Type B pancreatic cell (in vitro differentiated cells): ENCODE results near the gene CDHR2. TPM values are rescaled to one million over a fixed set of nuclear protein-coding genes. Genes with fewer than 3 reads are reported as not detected.

Experiments
- DNase-seq: peaks from one replicate; pipeline ENCODE4 v3.0.0; 2021; ENCODE audit warnings: mixed read lengths; ENCODE audit not compliant: unreplicated experiment; ENCODE audit errors: extremely low spot score
- H3K27ac Mint-ChIP-seq: 2 replicates; pipeline ENCODE4 v1.8.0; 2021; ENCODE audit warnings: mild to moderate bottlenecking, mixed read lengths
- H3K27me3 Mint-ChIP-seq: 2 replicates; pipeline ENCODE4 v1.8.0; 2021; ENCODE audit warnings: mixed read lengths
- H3K36me3 Mint-ChIP-seq: 2 replicates; pipeline ENCODE4 v1.8.0; 2021; ENCODE audit warnings: mixed read lengths
- H3K4me1 Mint-ChIP-seq: one replicate; pipeline ENCODE4 v1.8.0; 2021; ENCODE audit warnings: mixed read lengths; ENCODE audit not compliant: unreplicated experiment
- H3K4me3 Mint-ChIP-seq: 2 replicates; pipeline ENCODE4 v1.8.0; 2021; ENCODE audit warnings: mild to moderate bottlenecking, mixed read lengths
- H3K9me3 Mint-ChIP-seq: 2 replicates; pipeline ENCODE4 v1.8.0; 2021; ENCODE audit warnings: mixed read lengths
- total RNA-seq: library from RNA; stranded (reverse); gene quantifications from 2 replicates; pipeline ENCODE4 v1.2.1, GENCODE V29; 2021; ENCODE audit warnings: low replicate concordance
- TF ChIP-seq, protein P1 (sequence below): fragments of 200-600 bp; sonication (generic); conservative IDR thresholded peaks from 2 replicates; pipeline ENCODE4 v1.5.0; 2021; ENCODE audit warnings: antibody characterized with exemption, mild to moderate bottlenecking

Gene CDHR2
- total RNA-seq, 1 donor from 2014 or later = 4.1 TPM

DNA sequence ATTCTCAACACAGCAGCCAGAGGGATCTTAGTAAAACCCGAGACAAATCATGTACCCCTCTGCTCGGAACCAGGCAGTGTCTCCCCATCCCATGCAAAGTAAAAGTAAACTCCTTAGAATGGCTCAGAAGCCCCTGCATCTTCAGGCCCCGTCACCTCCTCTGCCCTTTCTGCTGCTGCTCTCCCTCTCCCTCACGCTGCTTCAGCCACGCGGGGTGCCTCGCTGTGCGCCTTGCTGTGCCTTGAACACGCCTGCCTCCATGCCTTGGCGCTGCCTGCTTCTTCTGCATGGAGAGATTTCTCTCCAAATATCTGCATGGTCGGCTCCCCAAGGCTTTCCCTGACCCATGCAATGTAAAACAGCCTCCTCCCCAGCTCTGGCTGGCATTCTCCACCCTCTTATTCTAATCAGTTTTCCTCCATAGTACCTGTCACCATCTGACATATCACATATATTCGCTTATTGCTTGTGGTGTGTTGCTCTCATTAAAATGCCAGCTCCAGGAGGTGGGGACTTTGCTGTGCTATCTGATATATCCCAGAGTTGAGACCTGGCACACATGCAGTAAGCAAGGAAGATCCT is 52.9 kb downstream of the CDHR2 start:
- Mint-ChIP-seq H3K27ac (no peak overlapping the region), H3K36me3 (no peaks in the 10 kb centered on the region), H3K4me1 (peaks cover 12% of the 10 kb centered on the region), H3K27me3 (peaks cover 3% of the 10 kb centered on the region), H3K4me3 (no peak overlapping the region), H3K9me3 (no peaks in the 10 kb centered on the region)
- no peak for DNase-seq
- TF ChIP-seq, protein P1, sequence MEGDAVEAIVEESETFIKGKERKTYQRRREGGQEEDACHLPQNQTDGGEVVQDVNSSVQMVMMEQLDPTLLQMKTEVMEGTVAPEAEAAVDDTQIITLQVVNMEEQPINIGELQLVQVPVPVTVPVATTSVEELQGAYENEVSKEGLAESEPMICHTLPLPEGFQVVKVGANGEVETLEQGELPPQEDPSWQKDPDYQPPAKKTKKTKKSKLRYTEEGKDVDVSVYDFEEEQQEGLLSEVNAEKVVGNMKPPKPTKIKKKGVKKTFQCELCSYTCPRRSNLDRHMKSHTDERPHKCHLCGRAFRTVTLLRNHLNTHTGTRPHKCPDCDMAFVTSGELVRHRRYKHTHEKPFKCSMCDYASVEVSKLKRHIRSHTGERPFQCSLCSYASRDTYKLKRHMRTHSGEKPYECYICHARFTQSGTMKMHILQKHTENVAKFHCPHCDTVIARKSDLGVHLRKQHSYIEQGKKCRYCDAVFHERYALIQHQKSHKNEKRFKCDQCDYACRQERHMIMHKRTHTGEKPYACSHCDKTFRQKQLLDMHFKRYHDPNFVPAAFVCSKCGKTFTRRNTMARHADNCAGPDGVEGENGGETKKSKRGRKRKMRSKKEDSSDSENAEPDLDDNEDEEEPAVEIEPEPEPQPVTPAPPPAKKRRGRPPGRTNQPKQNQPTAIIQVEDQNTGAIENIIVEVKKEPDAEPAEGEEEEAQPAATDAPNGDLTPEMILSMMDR = no peak

DNA sequence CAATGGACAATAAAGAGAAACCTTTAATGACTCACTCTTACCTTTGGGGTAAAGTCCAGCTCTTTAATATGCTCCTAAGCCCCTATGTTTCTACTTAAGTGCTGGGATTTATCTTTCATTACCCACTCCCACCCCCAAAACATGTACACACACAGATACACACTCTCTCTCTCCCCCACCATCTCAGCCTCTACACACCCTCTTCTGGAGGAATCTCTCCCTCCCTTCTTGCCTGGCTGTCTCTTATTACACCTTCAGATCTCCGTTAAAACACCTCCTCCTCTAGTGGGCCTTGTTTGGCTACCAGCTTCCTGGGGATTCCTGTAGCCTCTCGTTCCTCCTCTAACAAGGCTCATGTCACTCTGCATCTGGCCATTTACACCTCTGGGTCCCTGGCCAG is 53.9 kb downstream of the CDHR2 start:
- Mint-ChIP-seq H3K4me3 (no peak overlapping the region), H3K27me3 (peaks cover 3% of the 10 kb centered on the region), H3K4me1 (peaks cover 12% of the 10 kb centered on the region), H3K36me3 (no peaks in the 10 kb centered on the region), H3K27ac (no peak overlapping the region), H3K9me3 (no peaks in the 10 kb centered on the region)
- TF ChIP-seq, protein P1 = no peak
- DNase-seq = no peak

DNA sequence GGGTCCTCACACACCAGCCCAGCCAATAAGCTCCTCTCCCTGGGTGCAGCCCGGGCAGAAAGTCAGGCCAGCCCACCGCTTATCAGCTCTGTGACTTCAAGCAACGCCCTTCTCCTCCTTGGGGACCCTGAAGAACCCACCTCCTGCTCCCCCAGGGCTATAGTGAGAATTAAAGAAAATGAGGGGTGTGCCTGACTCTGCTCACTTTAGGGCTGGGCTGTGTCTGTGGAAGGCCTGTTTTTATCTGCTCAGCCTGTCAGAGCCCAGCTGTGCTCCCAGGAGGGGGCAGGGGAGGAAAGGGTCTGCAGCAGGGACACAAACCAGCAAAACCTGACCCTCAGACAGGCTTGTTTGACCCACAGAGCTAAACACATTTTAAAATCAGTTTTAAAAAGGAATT is 56.9 kb downstream of the CDHR2 start:
- Mint-ChIP-seq H3K9me3 (no peaks in the 10 kb centered on the region), H3K4me3 (no peak overlapping the region), H3K27me3 (peaks cover 12% of the 10 kb centered on the region), H3K27ac (no peak overlapping the region), H3K4me1 (peaks cover 19% of the 10 kb centered on the region), H3K36me3 (no peaks in the 10 kb centered on the region)
- TF ChIP-seq, protein P1 = no peak
- DNase-seq = no peak

DNA sequence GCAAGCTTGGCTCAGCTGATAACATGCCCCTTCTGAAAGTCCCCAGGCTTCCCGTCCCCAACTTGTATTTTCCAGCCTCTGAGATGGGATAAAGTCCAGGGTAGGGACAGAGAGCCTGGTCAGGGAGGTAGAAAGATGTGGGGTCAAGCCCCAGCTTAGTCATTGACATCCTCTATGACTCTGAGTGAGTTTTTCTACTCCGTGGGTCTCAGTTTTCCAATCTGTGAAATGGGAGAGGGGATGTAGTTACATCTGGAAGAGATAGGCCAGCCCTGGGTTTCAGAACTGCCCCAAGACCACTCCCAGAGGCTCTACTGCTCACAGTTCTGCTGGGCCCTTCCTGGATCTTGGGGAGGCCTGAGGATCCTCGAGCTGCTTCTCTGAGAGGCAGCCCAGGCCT is 57.7 kb downstream of the CDHR2 start:
- Mint-ChIP-seq H3K9me3 (no peaks in the 10 kb centered on the region), H3K27me3 (peaks cover 19% of the 10 kb centered on the region), H3K4me3 (no peak overlapping the region), H3K36me3 (no peaks in the 10 kb centered on the region), H3K4me1 (peaks cover 19% of the 10 kb centered on the region), H3K27ac (no peak overlapping the region)
- no peak for DNase-seq
- TF ChIP-seq, protein P1 = no peak

DNA sequence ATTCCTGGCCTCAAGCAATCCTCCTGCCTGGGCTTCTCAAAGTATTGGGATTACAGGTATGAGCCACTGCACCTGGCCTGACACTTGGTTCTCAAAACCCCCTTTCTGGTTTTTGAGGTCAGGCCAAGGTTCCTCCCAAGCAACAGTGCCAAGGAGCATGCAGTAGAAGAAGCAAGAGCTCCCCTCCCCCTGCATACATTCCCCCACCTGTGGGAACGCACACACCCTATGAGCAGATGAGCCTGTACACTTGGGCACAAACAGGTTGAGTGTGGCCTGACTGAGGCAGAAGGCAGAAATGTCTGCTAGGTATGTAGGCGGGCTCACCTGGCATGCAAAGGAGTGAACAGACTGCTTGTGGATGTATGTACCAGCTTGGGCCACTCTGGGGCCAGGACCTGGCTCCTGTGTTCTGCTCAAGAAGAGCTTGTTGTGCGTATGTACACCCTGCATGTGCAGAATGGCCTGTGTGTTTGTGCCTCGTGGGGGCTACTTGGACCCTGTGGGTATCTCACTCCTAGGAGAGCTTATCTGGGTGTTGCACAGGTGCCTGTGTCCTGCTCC is 59.1 kb downstream of the CDHR2 start:
- Mint-ChIP-seq H3K36me3 (no peaks in the 10 kb centered on the region), H3K27me3 (peaks cover 32% of the 10 kb centered on the region), H3K27ac (no peak overlapping the region), H3K4me3 (peak overlapping the region; percentile 93), H3K4me1 (peaks cover 16% of the 10 kb centered on the region), H3K9me3 (no peaks in the 10 kb centered on the region)
- TF ChIP-seq, protein P1 = no peak
- no peak for DNase-seq
